Mucosa of rectum (tissue), 2 donors: ENCODE results near the gene MGLL.

ENCODE experiments used
- H3K27ac ChIP-seq, 2 donors: one replicate each; pipeline ENCODE4 v1.7.0; 2013; ENCODE audit warnings: inconsistent platforms in 2 of 2, low read depth in 2 of 2, low read length in 2 of 2
- H3K27me3 ChIP-seq, 2 donors: one replicate each; pipeline ENCODE4 v1.7.0; 2013; ENCODE audit warnings: low read length in 2 of 2; ENCODE audit not compliant: control insufficient read depth in 2 of 2, insufficient read depth in 2 of 2
- H3K36me3 ChIP-seq, 2 donors: one replicate each; pipeline ENCODE4 v1.7.0; 2013; ENCODE audit warnings: low read length in 2 of 2; ENCODE audit not compliant: control insufficient read depth in 2 of 2, insufficient read depth in 2 of 2
- H3K4me1 ChIP-seq, 2 donors: one replicate each; pipeline ENCODE4 v1.7.0; 2013; ENCODE audit warnings: low read length in 2 of 2, mild to moderate bottlenecking in 1 of 2; ENCODE audit not compliant: control insufficient read depth in 2 of 2, insufficient read depth in 2 of 2
- H3K4me3 ChIP-seq, 2 donors: one replicate each; pipeline ENCODE4 v1.7.0; 2013; ENCODE audit warnings: low read length in 2 of 2
- H3K9ac ChIP-seq, 2 donors: one replicate each; pipeline ENCODE4 v1.7.0; 2013; ENCODE audit warnings: low read length in 2 of 2, low read depth in 1 of 2, mild to moderate bottlenecking in 1 of 2
- H3K9me3 ChIP-seq, 2 donors: one replicate each; pipeline ENCODE4 v1.7.0; 2013; ENCODE audit warnings: low read length in 2 of 2; ENCODE audit not compliant: control insufficient read depth in 2 of 2
- donor health status: healthy.
- donor health status: Normal muscosa, but diverticular disease.

MGLL gene

GRCh38 chr3:127645371-127646015 is 176.8 kb downstream of the MGLL start:
- H3K36me3 ChIP-seq, result no peaks in the 10 kb centered on the region
- no peak overlapping the region for H3K27ac ChIP-seq
- H3K27me3 ChIP-seq, result no peaks in the 10 kb centered on the region
- H3K9me3 ChIP-seq, result no peaks in the 10 kb centered on the region
- H3K4me3 ChIP-seq, result no peak overlapping the region
- H3K9ac ChIP-seq, result no peak overlapping the region
- H3K4me1 ChIP-seq, result no peaks in the 10 kb centered on the region

DNA sequence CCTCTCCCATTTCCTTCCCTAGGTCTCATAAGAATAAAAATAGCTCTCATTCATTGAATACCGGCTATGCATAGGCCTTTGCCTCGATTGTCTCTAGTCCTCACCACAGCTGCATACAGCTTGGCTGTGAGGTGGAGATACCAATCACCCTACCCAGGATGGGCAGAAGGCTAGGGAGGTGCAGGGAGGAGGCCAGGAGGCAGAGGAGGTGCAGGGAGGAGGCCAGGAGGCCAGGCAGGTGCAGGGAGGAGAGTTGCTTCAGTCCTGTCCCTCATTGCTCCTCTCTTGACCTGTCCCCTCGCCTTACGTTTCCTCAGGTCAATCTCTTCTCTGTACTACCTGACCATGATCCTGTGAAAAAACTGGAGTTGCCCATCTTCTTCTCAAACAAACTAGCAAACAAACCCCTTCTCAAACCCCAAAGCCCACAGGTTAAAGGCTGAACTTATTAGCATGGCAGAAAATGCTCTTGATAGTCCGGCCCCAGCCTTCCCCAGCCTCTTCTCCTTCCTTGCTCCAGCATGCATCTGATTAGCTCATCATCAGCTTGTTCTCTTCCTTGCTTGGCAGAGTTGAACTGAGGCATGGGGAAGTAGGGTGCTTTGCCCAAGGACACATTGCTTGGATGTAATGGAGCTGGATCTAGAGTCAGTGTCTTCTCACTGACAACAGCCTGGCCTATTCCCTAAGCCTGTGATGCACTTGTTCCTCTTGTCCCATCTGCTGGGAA is 177.5 kb downstream of the MGLL start:
- no peak overlapping the region for H3K4me3 ChIP-seq
- no peaks in the 10 kb centered on the region for H3K27me3 ChIP-seq
- H3K36me3 ChIP-seq, result peaks cover 0 to under 1% of the 10 kb centered on the region in 2 donors
- H3K9ac ChIP-seq, result no peak overlapping the region
- H3K9me3 ChIP-seq, result no peaks in the 10 kb centered on the region
- no peak overlapping the region for H3K27ac ChIP-seq
- no peaks in the 10 kb centered on the region for H3K4me1 ChIP-seq

DNA sequence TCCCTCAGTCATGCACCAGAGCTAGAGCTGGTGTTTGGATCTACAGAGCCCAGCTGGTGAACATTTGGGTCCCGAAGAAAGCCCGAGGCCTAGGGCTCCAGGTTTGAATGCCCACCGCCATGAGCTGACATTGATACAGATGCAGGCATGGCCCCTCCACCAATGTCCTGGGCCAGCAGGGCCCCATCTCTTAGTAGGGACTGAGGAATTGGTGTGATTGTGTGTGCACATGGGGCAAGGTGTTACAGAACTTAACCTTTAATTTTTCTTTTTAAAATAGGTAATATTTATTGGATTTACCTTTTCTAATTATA is 182.3 kb downstream of the MGLL start:
- no peaks in the 10 kb centered on the region for H3K9me3 ChIP-seq
- peaks cover 0 to 2% of the 10 kb centered on the region in 2 donors for H3K36me3 ChIP-seq
- H3K27me3 ChIP-seq, result no peaks in the 10 kb centered on the region
- no peaks in the 10 kb centered on the region for H3K4me1 ChIP-seq
- H3K4me3 ChIP-seq, result no peak overlapping the region
- no peak overlapping the region for H3K9ac ChIP-seq
- no peak overlapping the region for H3K27ac ChIP-seq

GRCh38 chr3:127639173-127640041 is 182.9 kb downstream of the MGLL start:
- Histone ChIP-seq H3K27ac (no peak overlapping the region), H3K36me3 (peaks cover 0 to 2% of the 10 kb centered on the region in 2 donors), H3K9ac (no peak overlapping the region), H3K9me3 (no peaks in the 10 kb centered on the region), H3K4me1 (no peaks in the 10 kb centered on the region), H3K27me3 (no peaks in the 10 kb centered on the region), H3K4me3 (no peak overlapping the region)
